Uterus (tissue), 4 donors: ENCODE data around the gene ZNF526. TPM values are rescaled to one million over a fixed set of nuclear protein-coding genes. Genes with fewer than 3 reads are reported as not detected.

Experiments
- DNase-seq, 2 donors: peaks; one replicate each; pipeline ENCODE4 v3.0.0-alpha.2; 2019 to 2020
- H3K27ac ChIP-seq, 2 donors: fragments of 200-600 bp; sonication (generic); 1 replicate in 1 of 2; 2 replicates in 1 of 2; pipeline ENCODE4 v1.5.1; 2016 to 2018
- H3K27me3 ChIP-seq, 2 donors: fragments of 200-600 bp; sonication (generic); one replicate each; pipeline ENCODE4 v1.5.1; 2018 to 2019; ENCODE audit warnings: control low read depth in 1 of 2
- H3K36me3 ChIP-seq, 2 donors: fragments of 200-600 bp; sonication (generic); one replicate each; pipeline ENCODE4 v1.5.1; 2019; ENCODE audit warnings: control low read depth in 1 of 2
- H3K4me1 ChIP-seq, 2 donors: fragments of 200-600 bp; sonication (generic); one replicate each; pipeline ENCODE4 v1.5.1; 2018 to 2019; ENCODE audit warnings: control low read depth in 1 of 2
- H3K4me3 ChIP-seq, 2 donors: fragments of 200-600 bp; sonication (generic); 1 replicate in 1 of 2; 2 replicates in 1 of 2; pipeline ENCODE4 v1.5.1; 2018 to 2019; ENCODE audit warnings: mild to moderate bottlenecking in 1 of 2
- H3K9me3 ChIP-seq, 2 donors: fragments of 200-600 bp; sonication (generic); one replicate each; pipeline ENCODE4 v1.5.1; 2019; ENCODE audit warnings: control low read depth in 1 of 2
- POLR2A ChIP-seq, 2 donors: fragments of 450-650 bp; IDR thresholded peaks; one replicate each; pipeline ENCODE4 v1.6.1; 2016; ENCODE audit warnings: antibody characterized with exemption in 2 of 2, mild to moderate bottlenecking in 1 of 2, moderate library complexity in 1 of 2
- intact Hi-C: fragments of 100-400 bp; cut with DNase I; formaldehyde crosslinking; loops from one replicate; pipeline ENCODE4 v1.15.1; 2023; ENCODE audit warnings: low total_unique reads
- total RNA-seq, 4 donors: library from RNA; depleted of rRNA in 3 of 4; stranded (reverse); fragments of >200 nt in 3 of 4; gene quantifications; one replicate each; pipeline versions ENCODE4 v1.1.0 to v1.2.4, GENCODE V29; 2014 to 2023
- TF ChIP-seq, protein P1 (sequence below), 4 experiments: fragments of 200-600 bp in 2 of 4; fragments of 450-650 bp in 2 of 4; sonication (generic) in 2 of 4; IDR thresholded peaks; one replicate each; pipeline ENCODE4 v1.5.1; 2016 to 2019; ENCODE audit warnings: antibody characterized with exemption in 4 of 4, mild to moderate bottlenecking in 2 of 4, moderate library complexity in 1 of 4
- donor health status: DM: yes; HTN: yes; CAD: no.

ZNF526 gene
- total RNA-seq, 4 donors from 2014 or later, result 1.0 to 20.6 (median 8.4) TPM

DNA sequence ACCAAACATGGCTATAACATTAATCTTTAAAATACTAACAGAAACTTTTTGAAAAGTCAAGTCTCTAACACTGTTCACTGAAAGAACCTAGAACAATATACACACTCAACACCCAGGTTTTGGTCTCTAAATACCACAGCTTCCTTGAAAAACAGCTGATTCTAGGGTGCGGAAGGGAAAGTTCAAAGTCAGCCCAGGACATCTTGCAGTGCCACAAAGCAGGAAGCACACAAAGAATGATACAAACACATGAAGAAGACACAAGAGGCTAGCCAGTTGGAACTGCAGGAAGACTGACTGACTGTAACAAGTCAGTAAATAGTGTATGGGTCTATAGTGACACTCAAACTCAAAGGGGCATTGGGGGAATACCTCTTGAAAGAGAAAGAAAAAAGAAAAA lies 7.2 kb upstream of the ZNF526 start:
- intact Hi-C loops, result no loop called here

DNA sequence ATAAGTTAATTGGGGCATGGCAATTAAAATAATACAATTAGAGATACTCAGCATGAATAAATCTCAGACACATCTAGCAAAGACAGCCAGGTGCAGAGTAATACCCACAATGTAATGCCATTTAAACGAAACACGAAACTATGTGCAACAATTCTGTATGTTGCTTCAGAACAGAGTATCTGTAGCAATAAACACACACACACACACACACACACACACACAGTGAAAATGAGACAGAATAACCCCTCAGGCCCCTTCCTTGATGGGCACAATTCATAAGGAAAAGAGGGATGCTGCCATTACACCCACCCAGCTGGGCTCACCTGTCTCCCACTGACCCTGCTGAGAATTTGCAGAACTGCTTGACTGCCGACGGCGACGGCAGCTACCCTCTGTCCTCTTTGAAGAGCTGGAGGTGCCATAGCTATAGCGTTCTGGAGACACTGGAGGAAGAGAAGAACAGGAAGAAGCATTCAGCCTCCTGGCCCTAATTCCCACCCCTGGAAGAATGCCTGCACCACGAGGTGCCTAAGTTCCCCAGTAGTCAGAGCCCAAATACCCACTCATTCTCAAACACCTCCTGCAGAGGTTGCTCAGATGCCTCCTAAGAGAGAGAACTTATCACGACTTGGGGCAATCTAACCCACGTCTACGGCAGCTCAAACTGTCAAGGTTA lies 5.2 kb upstream of the ZNF526 start:
- H3K36me3 ChIP-seq, result no peaks in the 10 kb centered on the region
- H3K27ac ChIP-seq, result no peak overlapping the region
- intact Hi-C loops, result no loop called here
- no peaks in the 10 kb centered on the region for H3K9me3 ChIP-seq
- no peaks in the 10 kb centered on the region for H3K27me3 ChIP-seq
- H3K4me3 ChIP-seq, result no peak overlapping the region
- DNase-seq, result no peak
- TF ChIP-seq, protein P1, sequence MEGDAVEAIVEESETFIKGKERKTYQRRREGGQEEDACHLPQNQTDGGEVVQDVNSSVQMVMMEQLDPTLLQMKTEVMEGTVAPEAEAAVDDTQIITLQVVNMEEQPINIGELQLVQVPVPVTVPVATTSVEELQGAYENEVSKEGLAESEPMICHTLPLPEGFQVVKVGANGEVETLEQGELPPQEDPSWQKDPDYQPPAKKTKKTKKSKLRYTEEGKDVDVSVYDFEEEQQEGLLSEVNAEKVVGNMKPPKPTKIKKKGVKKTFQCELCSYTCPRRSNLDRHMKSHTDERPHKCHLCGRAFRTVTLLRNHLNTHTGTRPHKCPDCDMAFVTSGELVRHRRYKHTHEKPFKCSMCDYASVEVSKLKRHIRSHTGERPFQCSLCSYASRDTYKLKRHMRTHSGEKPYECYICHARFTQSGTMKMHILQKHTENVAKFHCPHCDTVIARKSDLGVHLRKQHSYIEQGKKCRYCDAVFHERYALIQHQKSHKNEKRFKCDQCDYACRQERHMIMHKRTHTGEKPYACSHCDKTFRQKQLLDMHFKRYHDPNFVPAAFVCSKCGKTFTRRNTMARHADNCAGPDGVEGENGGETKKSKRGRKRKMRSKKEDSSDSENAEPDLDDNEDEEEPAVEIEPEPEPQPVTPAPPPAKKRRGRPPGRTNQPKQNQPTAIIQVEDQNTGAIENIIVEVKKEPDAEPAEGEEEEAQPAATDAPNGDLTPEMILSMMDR (IDR thresholded peaks at IDR 0.05), result no peak
- TF ChIP-seq POLR2A (IDR thresholded peaks at IDR 0.05), result no peak
- H3K4me1 ChIP-seq, result peaks cover 0 to 8% of the 10 kb centered on the region in 2 donors

More for the DNA sequence above, 7.2 kb upstream of the ZNF526 start:
- H3K4me1 ChIP-seq, result peaks cover 0 to 8% of the 10 kb centered on the region in 2 donors
- H3K4me3 ChIP-seq, result no peak overlapping the region
- DNase-seq, result no peak
- H3K27me3 ChIP-seq, result no peaks in the 10 kb centered on the region
- H3K9me3 ChIP-seq, result no peaks in the 10 kb centered on the region
- no peak overlapping the region for H3K27ac ChIP-seq
- no peaks in the 10 kb centered on the region for H3K36me3 ChIP-seq
- TF ChIP-seq POLR2A (IDR thresholded peaks at IDR 0.05), result no peak
- TF ChIP-seq, protein P1 (IDR thresholded peaks at IDR 0.05), result no peak

DNA sequence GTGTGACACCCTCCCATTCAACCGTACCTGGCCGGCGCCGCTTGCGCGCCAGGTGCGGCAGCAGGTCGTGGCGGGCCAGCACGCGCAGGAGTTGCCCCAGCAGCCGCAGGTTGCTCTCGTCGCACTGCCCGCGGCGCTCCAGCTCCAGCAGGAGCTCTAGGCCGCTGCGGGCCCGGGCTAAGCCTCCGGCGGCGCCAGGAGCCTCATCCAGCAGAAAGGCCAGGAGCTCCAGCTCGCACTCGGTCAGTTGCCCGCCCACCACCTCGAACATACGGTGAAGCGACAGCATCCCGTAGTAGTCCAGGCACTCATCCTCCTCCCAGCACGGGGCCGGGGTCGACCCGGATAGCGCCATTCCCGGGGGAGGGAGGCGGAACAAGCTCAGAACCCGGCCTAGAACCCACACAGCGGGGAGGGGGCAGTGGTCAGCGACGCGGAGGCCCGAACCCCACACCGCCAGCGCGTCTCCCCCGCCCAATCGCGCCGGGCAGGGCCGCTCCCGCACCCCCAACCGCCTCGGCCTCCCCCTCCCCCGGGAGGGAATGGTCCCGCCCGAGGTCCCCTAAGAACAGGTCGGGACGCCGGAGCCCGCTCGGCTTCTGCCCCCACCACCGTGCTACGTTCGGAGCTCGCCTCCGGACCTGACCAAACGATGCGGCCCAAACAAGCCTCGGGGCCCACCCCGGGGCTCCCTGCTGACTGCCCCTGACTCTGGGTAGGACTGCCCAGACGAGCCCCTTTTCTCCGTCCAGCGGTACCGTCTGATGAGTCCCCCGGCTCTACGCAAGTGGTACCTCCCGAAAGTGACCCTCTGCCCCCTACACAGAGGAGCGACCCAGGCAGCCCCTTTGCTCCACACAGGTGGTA lies 3.2 kb upstream of the ZNF526 start:
- H3K4me3 ChIP-seq, result peak overlapping the region; percentile 67 to 89
- H3K27ac ChIP-seq, result peak overlapping the region; percentile 84 to 93
- intact Hi-C loops, result no loop called here
- no peak for TF ChIP-seq POLR2A (IDR thresholded peaks at IDR 0.05)
- TF ChIP-seq, protein P1 (IDR thresholded peaks at IDR 0.05), result no peak
- no peaks in the 10 kb centered on the region for H3K27me3 ChIP-seq
- peaks cover 0 to 14% of the 10 kb centered on the region in 2 donors for H3K4me1 ChIP-seq
- DNase-seq, result peak; percentile 37 to 55
- no peaks in the 10 kb centered on the region for H3K9me3 ChIP-seq
- H3K36me3 ChIP-seq, result no peaks in the 10 kb centered on the region

DNA sequence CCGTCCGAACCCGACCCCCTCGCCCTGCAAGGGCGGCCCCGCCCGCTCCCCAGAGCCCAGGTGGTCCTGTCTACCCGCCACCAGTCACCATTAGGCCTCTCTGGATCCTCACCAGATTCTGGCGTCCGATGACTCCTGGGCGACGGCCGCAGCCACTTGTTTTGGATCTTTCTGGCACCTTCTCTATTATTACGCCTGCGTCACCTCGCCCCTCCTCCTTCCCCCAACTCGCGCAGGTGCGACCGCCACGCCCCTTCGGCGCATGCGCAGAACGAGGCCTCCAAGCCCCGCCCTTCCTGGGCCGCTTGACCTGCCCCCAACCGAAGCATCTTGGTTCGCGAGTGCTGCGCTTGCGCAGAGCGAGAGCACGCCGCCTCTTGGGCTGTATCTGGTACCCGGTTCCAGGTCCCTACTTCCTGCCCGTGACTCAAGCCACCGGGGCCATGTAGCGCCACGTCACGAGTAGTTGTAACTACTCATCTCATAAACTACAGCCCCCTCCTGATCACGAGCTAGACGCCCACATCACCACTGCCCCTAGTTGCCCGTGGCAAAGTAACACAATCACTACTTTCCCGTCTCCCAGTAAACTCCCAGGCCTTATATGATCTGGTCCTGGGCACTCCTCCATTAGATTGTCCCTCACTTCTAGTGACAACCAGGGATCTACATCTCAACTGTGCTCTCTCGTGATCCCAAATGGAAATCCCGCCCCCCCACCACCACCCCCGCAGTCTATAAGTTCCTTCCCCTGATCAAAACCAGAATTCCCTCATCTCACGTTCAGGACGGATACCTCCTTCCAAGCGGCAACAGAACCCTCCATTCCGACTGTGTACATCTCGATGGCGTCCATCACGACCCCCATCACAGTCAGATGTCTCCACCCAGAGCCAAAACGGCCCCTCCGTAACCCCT lies 2.3 kb upstream of the ZNF526 start, which contains the start of gene DEDD2:
Gene DEDD2, minus strand, starts transcription at position 158 of the 918 bp plus-strand sequence. CDS start 670 bp downstream, outside the sequence.
- Histone ChIP-seq H3K36me3 (no peaks in the 10 kb centered on the region), H3K4me1 (peaks cover 0 to 14% of the 10 kb centered on the region in 2 donors)
- DNase-seq, result peak; percentile 97 to 99

More for the DNA sequence above, 2.3 kb upstream of the ZNF526 start, which contains the start of gene DEDD2:
- intact Hi-C loops, result no loop called here
- peak; percentile 77 to 79 for TF ChIP-seq POLR2A (IDR thresholded peaks at IDR 0.05)
- TF ChIP-seq, protein P1 (IDR thresholded peaks at IDR 0.05), result peak in 1 of 4 experiments; percentile 36
- no peaks in the 10 kb centered on the region for H3K9me3 ChIP-seq
- H3K27ac ChIP-seq, result peak within 1 kb of the TSS; percentile 84 to 93
- H3K4me3 ChIP-seq, result peak within 1 kb of the TSS; percentile 67 to 89
- no peaks in the 10 kb centered on the region for H3K27me3 ChIP-seq
